ENCODE data around the gene BCAS1.
A peak's percentile ranks its signal among the peaks of the same experiment; 100 is the strongest.

Gene BCAS1

GRCh38 chr20:54075322-54075721 is 4.9 kb upstream of the BCAS1 start:
- no peak for FAIRE-seq

- no peak for FAIRE-seq
Observed at GRCh38 chr20:54074511-54074910, 4.1 kb upstream of the BCAS1 start.

GRCh38 chr20:54073288-54073687 is 2.9 kb upstream of the BCAS1 start:
- FAIRE-seq = no peak

GRCh38 chr20:54069501-54069971 is 858 bp downstream of the BCAS1 start:
- no peak for FAIRE-seq

GRCh38 chr20:54068966-54069365 is 1.4 kb downstream of the BCAS1 start:
- no peak for FAIRE-seq

- no peak for FAIRE-seq
Observed at GRCh38 chr20:54068495-54068894, 1.9 kb downstream of the BCAS1 start.

- FAIRE-seq = no peak
Observed at GRCh38 chr20:54067606-54068174, 2.7 kb downstream of the BCAS1 start.

GRCh38 chr20:54065601-54066038 is 4.8 kb downstream of the BCAS1 start:
- FAIRE-seq = no peak

- no peak for FAIRE-seq
Observed at GRCh38 chr20:54064939-54065338, 5.5 kb downstream of the BCAS1 start.

- FAIRE-seq = no peak
Observed at GRCh38 chr20:54063992-54064676, 6.3 kb downstream of the BCAS1 start.

- FAIRE-seq = no peak
Observed at GRCh38 chr20:54063580-54063979, 6.8 kb downstream of the BCAS1 start.

- peak; percentile 84 for FAIRE-seq
Observed at GRCh38 chr20:54062812-54063280, 7.5 kb downstream of the BCAS1 start.

- FAIRE-seq = no peak
Observed at GRCh38 chr20:54061101-54061881, 9.1 kb downstream of the BCAS1 start.

GRCh38 chr20:54059691-54060364 is 10.6 kb downstream of the BCAS1 start:
- no peak for FAIRE-seq

- FAIRE-seq = no peak
Observed at GRCh38 chr20:54058420-54059139, 11.8 kb downstream of the BCAS1 start.

GRCh38 chr20:54056762-54057639 is 13.4 kb downstream of the BCAS1 start:
- no peak for FAIRE-seq

- FAIRE-seq = no peak
Observed at GRCh38 chr20:54054516-54054915, 15.9 kb downstream of the BCAS1 start.

- no peak for FAIRE-seq
Observed at GRCh38 chr20:54051068-54051467, 19.3 kb downstream of the BCAS1 start.

GRCh38 chr20:54048891-54049545 is 21.4 kb downstream of the BCAS1 start:
- no peak for FAIRE-seq

GRCh38 chr20:54048481-54048880 is 21.9 kb downstream of the BCAS1 start:
- no peak for FAIRE-seq

- no peak for FAIRE-seq
Observed at GRCh38 chr20:54047720-54048119, 22.7 kb downstream of the BCAS1 start.

Measured in G401.6 (cell line).